SK-N-SH (cell line): ENCODE measurements around the gene GINS3. TPM values are rescaled to one million over a fixed set of nuclear protein-coding genes. Genes with fewer than 3 reads are reported as not detected.

Experiments used
- ELF1 ChIP-seq: IDR thresholded peaks from 2 replicates; pipeline ENCODE4 v1.4.0; 2012
- polyA plus RNA-seq, 3 experiments: library from polyadenylated mRNA; depleted of rRNA; stranded (reverse); fragments of >200 nt; gene quantifications; 2 replicates each; pipeline ENCODE4 v1.2.3, GENCODE V29; 2012
- small RNA-seq, 7 experiments: library from RNA; depleted of rRNA; stranded (forward); fragments of <200 nt; gene quantifications; one replicate each; pipeline ENCODE3, GENCODE V24; 2012
- TF ChIP-seq, protein P1 (sequence below): IDR thresholded peaks from 2 replicates; pipeline ENCODE4 v1.4.0; 2012; ENCODE audit warnings: low read depth

Gene GINS3
- polyA plus RNA-seq, 1 of the 3 experiments (the other 2 are of a cell fraction) = 8.7 TPM

DNA sequence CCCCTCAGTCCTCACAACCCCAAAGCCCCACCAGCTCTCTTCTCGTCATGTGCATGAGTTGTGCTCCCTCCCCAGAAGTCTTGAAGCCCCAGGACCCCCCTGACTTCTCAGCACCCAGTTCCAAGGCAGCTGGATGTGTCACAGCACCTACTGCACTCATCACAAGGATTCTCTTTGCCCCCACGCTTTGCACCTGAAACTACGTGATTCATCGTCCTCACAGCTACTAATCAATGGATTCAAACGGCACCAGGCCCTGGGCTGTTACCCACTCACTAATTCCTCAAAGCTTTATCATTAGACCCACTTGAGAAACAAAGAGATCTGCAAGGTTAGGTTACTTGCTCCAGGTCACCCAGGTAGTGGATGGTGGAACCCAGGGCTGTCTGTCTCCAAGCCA lies 62.6 kb downstream of the GINS3 start (continued):
- TF ChIP-seq, protein P1, sequence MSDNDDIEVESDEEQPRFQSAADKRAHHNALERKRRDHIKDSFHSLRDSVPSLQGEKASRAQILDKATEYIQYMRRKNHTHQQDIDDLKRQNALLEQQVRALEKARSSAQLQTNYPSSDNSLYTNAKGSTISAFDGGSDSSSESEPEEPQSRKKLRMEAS = no peak
- TF ChIP-seq ELF1 = no peak

Small RNAs within 50 kb of the gene (small RNA-seq; reads per million reads assigned to genes)
- gene RNU6-1110P (0 reads per million in 7 experiments), gene RNU6-269P (0 reads per million in 7 experiments)

Other genes starting within 250 kb of the GINS3 start
- gene CSNK2A2, start 194.4 kb upstream of the GINS3 start, polyA plus RNA-seq (2012; rRNA removed) = 25.8 and 27.0 TPM in 2 replicates
- not detected in 2 replicates for gene PRSS54, start 97.4 kb upstream of the GINS3 start, polyA plus RNA-seq (2012; rRNA removed)
- gene NDRG4, start 107.7 kb downstream of the GINS3 start, polyA plus RNA-seq (2012; rRNA removed) = 46.2 and 52.0 TPM in 2 replicates
- gene SETD6, start 123.0 kb downstream of the GINS3 start, polyA plus RNA-seq (2012; rRNA removed) = 17.2 and 22.2 TPM in 2 replicates
- gene CNOT1, start 237.4 kb downstream of the GINS3 start, polyA plus RNA-seq (2012; rRNA removed) = 77.8 and 90.3 TPM in 2 replicates